Ectodermal cell (in vitro differentiated cells): ENCODE results near the gene SH3GL2.

Experiments
- H3K27ac ChIP-seq: 2 replicates; pipeline ENCODE4 v1.7.0; 2013; ENCODE audit warnings: mild to moderate bottlenecking, low read depth, low read length; ENCODE audit not compliant: insufficient read depth, poor library complexity, severe bottlenecking
- H3K27me3 ChIP-seq: 2 replicates; pipeline ENCODE4 v1.7.0; 2013; ENCODE audit warnings: mild to moderate bottlenecking, low read length; ENCODE audit not compliant: insufficient read depth, control insufficient read depth, poor library complexity, severe bottlenecking
- H3K36me3 ChIP-seq: one replicate; pipeline ENCODE4 v1.7.0; 2013; ENCODE audit warnings: low read length; ENCODE audit not compliant: control insufficient read depth, insufficient read depth
- H3K4me1 ChIP-seq: one replicate; pipeline ENCODE4 v1.7.0; 2013; ENCODE audit warnings: low read length; ENCODE audit not compliant: control insufficient read depth, insufficient read depth
- H3K4me3 ChIP-seq: 2 replicates; pipeline ENCODE4 v1.7.0; 2013; ENCODE audit warnings: low read depth, low read length, control low read depth; ENCODE audit not compliant: insufficient read depth
- H3K9me3 ChIP-seq: 2 replicates; pipeline ENCODE4 v1.7.0; 2013; ENCODE audit warnings: mild to moderate bottlenecking, low read length, moderate library complexity; ENCODE audit not compliant: control insufficient read depth
- WGBS, 2 experiments: methylation state at CpG; one replicate each; pipeline ENCODE4 v1.1.7; 2013; ENCODE audit warnings: missing lambda C conversion rate in 2 of 2; 5-methylcytosine and 5-hydroxymethylcytosine counted together

Gene SH3GL2

GRCh38 chr9:17793713-17794622 is 215.1 kb downstream of the SH3GL2 start:
- WGBS, 2 experiments: 88 to 91% methylated on average over 12 to 14 of the region's 14 CpGs

GRCh38 chr9:17795744-17796143 is 216.9 kb downstream of the SH3GL2 start:
- no peaks in the 10 kb centered on the region for H3K27me3 ChIP-seq
- H3K36me3 ChIP-seq: no peaks in the 10 kb centered on the region
- H3K4me1 ChIP-seq: no peaks in the 10 kb centered on the region
- WGBS, 2 experiments: 84 to 86% methylated on average over 6 of the region's 6 CpGs
- H3K27ac ChIP-seq: no peak overlapping the region
- H3K4me3 ChIP-seq: no peak overlapping the region
- no peaks in the 10 kb centered on the region for H3K9me3 ChIP-seq

More at GRCh38 chr9:17793713-17794622, 215.1 kb downstream of the SH3GL2 start:
- no peaks in the 10 kb centered on the region for H3K36me3 ChIP-seq
- no peaks in the 10 kb centered on the region for H3K4me1 ChIP-seq
- no peak overlapping the region for H3K27ac ChIP-seq
- no peak overlapping the region for H3K4me3 ChIP-seq
- no peaks in the 10 kb centered on the region for H3K9me3 ChIP-seq
- no peaks in the 10 kb centered on the region for H3K27me3 ChIP-seq

DNA sequence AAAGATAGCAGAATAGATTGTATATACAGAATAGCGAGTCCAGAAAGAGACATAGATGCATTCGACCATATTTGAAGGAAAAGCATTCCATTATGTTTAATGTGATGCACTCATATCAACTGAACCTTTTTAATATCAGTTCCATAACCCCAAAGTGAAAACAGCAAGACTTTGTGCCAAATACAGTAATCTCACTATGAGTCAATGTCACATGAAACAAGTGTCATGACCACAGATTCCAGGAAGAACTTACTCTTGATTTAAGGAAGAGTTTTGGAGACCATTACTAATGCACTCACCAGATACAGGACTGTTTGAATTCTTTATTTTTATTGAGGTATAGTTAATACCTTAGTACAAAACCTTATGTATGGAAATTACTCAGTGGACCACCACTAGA is 220.5 kb downstream of the SH3GL2 start:
- H3K27ac ChIP-seq: no peak overlapping the region
- H3K9me3 ChIP-seq: no peaks in the 10 kb centered on the region
- 83 to 96% methylated on average over 2 of the region's 2 CpGs for WGBS, 2 experiments
- no peaks in the 10 kb centered on the region for H3K4me1 ChIP-seq
- H3K36me3 ChIP-seq: no peaks in the 10 kb centered on the region
- no peak overlapping the region for H3K4me3 ChIP-seq
- no peaks in the 10 kb centered on the region for H3K27me3 ChIP-seq

DNA sequence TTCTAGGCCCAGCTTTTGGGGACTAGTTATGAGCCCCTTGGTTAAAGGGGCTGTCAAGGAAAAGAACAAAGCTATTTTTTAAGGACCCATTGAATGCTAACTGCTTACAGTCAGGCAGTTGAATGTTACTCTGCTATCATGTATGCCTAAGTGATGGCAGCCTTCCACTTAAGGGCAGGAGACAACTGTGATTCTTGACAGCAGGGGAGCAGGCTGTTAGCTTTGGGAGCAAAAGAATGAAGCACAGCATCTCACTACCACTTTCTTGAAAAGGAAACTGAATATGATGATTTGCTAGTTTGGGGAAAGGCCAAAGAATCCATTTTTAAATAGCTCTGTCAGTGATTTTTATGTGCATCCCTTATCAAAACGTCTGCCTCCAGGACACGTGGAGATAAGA is 221.6 kb downstream of the SH3GL2 start:
- Histone ChIP-seq H3K4me1 (no peaks in the 10 kb centered on the region), H3K27me3 (no peaks in the 10 kb centered on the region), H3K9me3 (no peaks in the 10 kb centered on the region), H3K4me3 (no peak overlapping the region), H3K36me3 (no peaks in the 10 kb centered on the region), H3K27ac (no peak overlapping the region)
- 87 to 90% methylated on average over 2 of the region's 2 CpGs for WGBS, 2 experiments

GRCh38 chr9:17802249-17802857 is 223.5 kb downstream of the SH3GL2 start:
- Histone ChIP-seq H3K4me3 (no peak overlapping the region), H3K27ac (no peak overlapping the region), H3K27me3 (no peaks in the 10 kb centered on the region), H3K36me3 (no peaks in the 10 kb centered on the region), H3K4me1 (no peaks in the 10 kb centered on the region), H3K9me3 (no peaks in the 10 kb centered on the region)
- 58 to 100% methylated on average over 1 to 2 of the region's 3 CpGs for WGBS, 2 experiments

- Histone ChIP-seq H3K9me3 (no peaks in the 10 kb centered on the region), H3K27ac (no peak overlapping the region), H3K4me1 (peaks cover 10% of the 10 kb centered on the region), H3K36me3 (no peaks in the 10 kb centered on the region), H3K4me3 (no peak overlapping the region), H3K27me3 (no peaks in the 10 kb centered on the region)
- WGBS, 2 experiments: 95 to 98% methylated on average over 2 of the region's 2 CpGs
These were observed 228.9 kb downstream of the SH3GL2 start for GRCh38 chr9:17807613-17808282.

GRCh38 chr9:17810317-17810716 is 231.5 kb downstream of the SH3GL2 start:
- 72 to 76% methylated on average over 4 of the region's 4 CpGs for WGBS, 2 experiments
- no peak overlapping the region for H3K27ac ChIP-seq

GRCh38 chr9:17810728-17811571 is 232.1 kb downstream of the SH3GL2 start:
- peaks cover 11% of the 10 kb centered on the region for H3K4me1 ChIP-seq
- H3K36me3 ChIP-seq: no peaks in the 10 kb centered on the region
- no peaks in the 10 kb centered on the region for H3K9me3 ChIP-seq
- WGBS, 2 experiments: 37 to 38% methylated on average over 12 to 13 of the region's 13 CpGs
- no peak overlapping the region for H3K27ac ChIP-seq
- no peaks in the 10 kb centered on the region for H3K27me3 ChIP-seq
- no peak overlapping the region for H3K4me3 ChIP-seq

More at GRCh38 chr9:17810317-17810716, 231.5 kb downstream of the SH3GL2 start:
- H3K4me1 ChIP-seq: peaks cover 11% of the 10 kb centered on the region
- H3K27me3 ChIP-seq: no peaks in the 10 kb centered on the region
- H3K4me3 ChIP-seq: no peak overlapping the region
- H3K9me3 ChIP-seq: no peaks in the 10 kb centered on the region
- H3K36me3 ChIP-seq: no peaks in the 10 kb centered on the region

DNA sequence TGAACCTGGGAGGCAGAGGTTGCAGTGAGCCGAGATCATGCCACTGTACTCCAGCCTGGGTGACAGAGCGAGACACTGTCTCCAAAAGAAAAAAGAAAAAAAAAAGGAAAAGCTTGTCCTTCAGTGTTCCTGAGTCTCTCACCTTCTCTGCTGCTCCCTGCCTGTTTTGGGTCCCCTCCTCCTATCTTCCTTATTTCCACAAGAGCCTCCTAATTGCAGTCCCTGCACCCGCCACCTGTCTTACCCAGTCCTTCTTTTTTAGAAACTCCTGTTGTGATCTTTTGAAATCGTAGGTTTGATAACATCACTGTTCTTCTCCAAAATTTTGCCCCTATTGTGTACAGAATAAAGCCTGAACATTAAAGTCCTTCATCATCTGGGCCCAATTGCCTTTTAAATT is 234.9 kb downstream of the SH3GL2 start:
- no peak overlapping the region for H3K4me3 ChIP-seq
- H3K27me3 ChIP-seq: no peaks in the 10 kb centered on the region
- 81 to 87% methylated on average over 4 of the region's 4 CpGs for WGBS, 2 experiments
- no peaks in the 10 kb centered on the region for H3K9me3 ChIP-seq
- H3K4me1 ChIP-seq: peaks cover 11% of the 10 kb centered on the region
- no peak overlapping the region for H3K27ac ChIP-seq
- H3K36me3 ChIP-seq: no peaks in the 10 kb centered on the region
